Breast epithelium (tissue), 4 donors: ENCODE measurements around the gene LRP1. TPM values are rescaled to one million over a fixed set of nuclear protein-coding genes. Genes with fewer than 3 reads are reported as not detected.

ENCODE experiments used
- DNase-seq, 2 donors: peaks; one replicate each; pipeline ENCODE4 v3.0.0-alpha.2; 2019; ENCODE audit warnings: low spot score in 2 of 2
- H3K27ac ChIP-seq, 2 donors: fragments of 200-600 bp; sonication (generic) in 1 of 2; one replicate each; pipeline ENCODE4 v1.5.1; 2016 to 2019; ENCODE audit warnings: mild to moderate bottlenecking in 1 of 2
- H3K27me3 ChIP-seq, 2 donors: fragments of 200-600 bp; sonication (generic) in 1 of 2; one replicate each; pipeline versions ENCODE4 v1.5.1 to v1.6.0; 2017 to 2019; ENCODE audit warnings: control low read depth in 1 of 2, mild to moderate bottlenecking in 1 of 2
- H3K36me3 ChIP-seq: fragments of 200-600 bp; one replicate; pipeline ENCODE4 v1.5.1; 2019
- H3K4me1 ChIP-seq, 2 donors: fragments of 200-600 bp; sonication (generic); one replicate each; pipeline ENCODE4 v1.5.1; 2016 to 2019; ENCODE audit warnings: control low read depth in 1 of 2
- H3K4me3 ChIP-seq, 3 donors: fragments of 200-600 bp; sonication (generic); 1 replicate in 2 of 3; 2 replicates in 1 of 3; pipeline ENCODE4 v1.5.1; 2016 to 2019; ENCODE audit warnings: mild to moderate bottlenecking in 3 of 3, moderate library complexity in 2 of 3
- H3K9me3 ChIP-seq, 2 donors: fragments of 200-600 bp; sonication (generic) in 1 of 2; one replicate each; pipeline ENCODE4 v1.5.1; 2016 to 2019; ENCODE audit warnings: control low read depth in 1 of 2
- CTCF ChIP-seq, 3 donors: fragments of 450-650 bp; IDR thresholded peaks; one replicate each; pipeline ENCODE4 v1.5.1; 2016 to 2017; ENCODE audit warnings: antibody characterized with exemption in 3 of 3, mild to moderate bottlenecking in 3 of 3, moderate library complexity in 3 of 3
- POLR2A ChIP-seq: fragments of 450-650 bp; IDR thresholded peaks from one replicate; pipeline ENCODE4 v1.6.1; 2016; ENCODE audit warnings: antibody characterized with exemption, mild to moderate bottlenecking, moderate library complexity
- POLR2AphosphoS5 ChIP-seq, 3 donors: sonication (generic); formaldehyde crosslinking; IDR thresholded peaks; one replicate each; pipeline ENCODE4 v1.6.1; 2017; ENCODE audit warnings: antibody characterized with exemption in 3 of 3
- intact Hi-C: fragments of 100-400 bp; cut with DNase I; formaldehyde crosslinking; loops from one replicate; pipeline ENCODE4 v1.15.1; 2023; ENCODE audit warnings: low total_unique reads
- total RNA-seq, 3 donors: library from RNA; depleted of rRNA; stranded (reverse); fragments of >200 nt; gene quantifications; one replicate each; pipeline ENCODE4 v1.1.0, GENCODE V29; 2016

Gene LRP1
- total RNA-seq, 3 donors from 2014 or later, result 102 to 894 (median 240) TPM

DNA sequence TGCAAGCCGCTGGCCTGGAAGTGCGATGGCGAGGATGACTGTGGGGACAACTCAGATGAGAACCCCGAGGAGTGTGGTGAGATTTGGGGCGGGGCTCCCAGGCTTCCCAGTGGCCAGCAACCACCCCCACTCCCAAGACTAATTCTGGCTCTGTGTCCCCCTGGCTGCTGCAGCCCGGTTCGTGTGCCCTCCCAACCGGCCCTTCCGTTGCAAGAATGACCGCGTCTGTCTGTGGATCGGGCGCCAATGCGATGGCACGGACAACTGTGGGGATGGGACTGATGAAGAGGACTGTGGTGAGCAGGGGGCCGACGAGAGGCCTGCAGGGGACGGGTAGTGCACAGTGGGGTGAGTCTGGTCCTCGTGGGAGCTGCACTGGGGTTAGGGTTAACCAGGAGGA, 76.2 kb downstream of the LRP1 start:
- H3K36me3 ChIP-seq, result peaks cover 4% of the 10 kb centered on the region
- no peaks in the 10 kb centered on the region for H3K9me3 ChIP-seq

GRCh38 chr12:57205186-57205585, 76.9 kb downstream of the LRP1 start:
- H3K4me1 ChIP-seq, result no peaks in the 10 kb centered on the region
- no peaks in the 10 kb centered on the region for H3K27me3 ChIP-seq
- H3K9me3 ChIP-seq, result no peaks in the 10 kb centered on the region
- no peak overlapping the region for H3K27ac ChIP-seq
- intact Hi-C loops, result no loop called here
- DNase-seq, result no peak
- TF ChIP-seq POLR2AphosphoS5 (IDR thresholded peaks at IDR 0.05), result no peak
- no peak for TF ChIP-seq CTCF (IDR thresholded peaks at IDR 0.05)
- no peak for TF ChIP-seq POLR2A
- peaks cover 4% of the 10 kb centered on the region for H3K36me3 ChIP-seq
- H3K4me3 ChIP-seq, result no peak overlapping the region

More for the DNA sequence above, 76.2 kb downstream of the LRP1 start:
- Histone ChIP-seq H3K4me3 (no peak overlapping the region), H3K4me1 (no peaks in the 10 kb centered on the region), H3K27ac (no peak overlapping the region), H3K27me3 (no peaks in the 10 kb centered on the region)
- intact Hi-C loops, result no loop called here
- TF ChIP-seq POLR2A, result no peak
- TF ChIP-seq POLR2AphosphoS5 (IDR thresholded peaks at IDR 0.05), result no peak
- TF ChIP-seq CTCF (IDR thresholded peaks at IDR 0.05), result no peak
- DNase-seq, result no peak

- H3K4me1 ChIP-seq, result no peaks in the 10 kb centered on the region
- no peaks in the 10 kb centered on the region for H3K9me3 ChIP-seq
- intact Hi-C loops, result no loop called here
- peaks cover 4% of the 10 kb centered on the region for H3K36me3 ChIP-seq
- TF ChIP-seq CTCF (IDR thresholded peaks at IDR 0.05) (no peak), POLR2AphosphoS5 (IDR thresholded peaks at IDR 0.05) (no peak), POLR2A (no peak)
- no peak overlapping the region for H3K27ac ChIP-seq
- DNase-seq, result no peak
- no peaks in the 10 kb centered on the region for H3K27me3 ChIP-seq
- no peak overlapping the region for H3K4me3 ChIP-seq
These were observed 77.6 kb downstream of the LRP1 start for GRCh38 chr12:57205931-57206330.

GRCh38 chr12:57207731-57208630, 79.7 kb downstream of the LRP1 start:
- Histone ChIP-seq H3K27me3 (no peaks in the 10 kb centered on the region), H3K27ac (peak overlapping the region in 1 of 2 donors; percentile 12), H3K4me1 (no peaks in the 10 kb centered on the region), H3K9me3 (no peaks in the 10 kb centered on the region), H3K4me3 (no peak overlapping the region), H3K36me3 (peaks cover 4% of the 10 kb centered on the region)
- TF ChIP-seq POLR2A (no peak), CTCF (IDR thresholded peaks at IDR 0.05) (no peak), POLR2AphosphoS5 (IDR thresholded peaks at IDR 0.05) (no peak)
- intact Hi-C loops, result no loop called here
- DNase-seq, result no peak

GRCh38 chr12:57208631-57209282, 80.5 kb downstream of the LRP1 start:
- DNase-seq, result no peak
- Histone ChIP-seq H3K4me3 (no peak overlapping the region), H3K36me3 (no peaks in the 10 kb centered on the region), H3K9me3 (no peaks in the 10 kb centered on the region), H3K27ac (peak overlapping the region in 1 of 2 donors; percentile 12), H3K4me1 (no peaks in the 10 kb centered on the region), H3K27me3 (no peaks in the 10 kb centered on the region)
- intact Hi-C loops, result no loop called here
- no peak for TF ChIP-seq POLR2AphosphoS5 (IDR thresholded peaks at IDR 0.05)
- no peak for TF ChIP-seq CTCF (IDR thresholded peaks at IDR 0.05)
- TF ChIP-seq POLR2A, result no peak
